Activated B cell treated with CpG ODN at 0.5 μM for 24 hours (primary cell): Measurements from ENCODE around the gene SHC2. TPM values are rescaled to one million over a fixed set of nuclear protein-coding genes. Genes with fewer than 3 reads are reported as not detected.

Experiments used
- ATAC-seq: fragments of 200-7000 bp; cut with Tn5 transposase; one replicate; pipeline ENCODE4 v1.10.0; 2021; ENCODE audit warnings: low read depth, mild to moderate bottlenecking, moderate library complexity
- CTCF ChIA-PET: fragments of 350-600 bp; sonication (Branson Sonifier 250); formaldehyde crosslinking; loops from one replicate; lab custom pipeline; 2021; ENCODE audit warnings: antibody characterized with exemption; lab: Charles Lee
- POLR2A ChIA-PET: fragments of 350-600 bp; sonication (Branson Sonifier 250); formaldehyde crosslinking; loops from one replicate; lab custom pipeline; 2021; ENCODE audit warnings: antibody characterized with exemption; lab: Charles Lee
- DNase-seq: peaks from one replicate; pipeline ENCODE4 v3.0.0; 2022
- H3K27ac Mint-ChIP-seq: one replicate; pipeline ENCODE4 v1.8.0; 2020; ENCODE audit warnings: mixed read lengths
- H3K27me3 Mint-ChIP-seq: one replicate; pipeline ENCODE4 v1.8.0; 2021; ENCODE audit warnings: mixed read lengths
- H3K36me3 Mint-ChIP-seq: one replicate; pipeline ENCODE4 v1.8.0; 2021; ENCODE audit warnings: low read depth, mixed read lengths
- H3K4me1 Mint-ChIP-seq: one replicate; pipeline ENCODE4 v1.8.0; 2021; ENCODE audit warnings: mixed read lengths
- H3K4me3 Mint-ChIP-seq: one replicate; pipeline ENCODE4 v1.8.0; 2020; ENCODE audit warnings: mild to moderate bottlenecking, mixed read lengths
- H3K9me3 Mint-ChIP-seq: one replicate; pipeline ENCODE4 v1.8.0; 2020; ENCODE audit warnings: mixed read lengths
- CTCF ChIP-seq: fragments of 200-600 bp; IDR thresholded peaks from one replicate; pipeline ENCODE4 v1.8.0; 2022; ENCODE audit warnings: antibody characterized with exemption, mild to moderate bottlenecking
- intact Hi-C: fragments of 100-400 bp; cut with micrococcal nuclease; formaldehyde crosslinking; loops from one replicate; pipeline ENCODE4 v1.15.1; 2024
- total RNA-seq: library from RNA; stranded (reverse); gene quantifications from 2 replicates; pipeline ENCODE4 v1.2.3, GENCODE V29; 2022

Gene SHC2
- total RNA-seq, 1 donor from 2014 or later, result not detected

- no peak overlapping the region for H3K4me3 Mint-ChIP-seq
- POLR2A ChIA-PET, result interaction anchor here (3.6 kb wide), 1 partner anchor 14 kb away, joined by 13 read pairs; no protein-coding TSS in a partner anchor
- H3K36me3 Mint-ChIP-seq, result no peaks in the 10 kb centered on the region
- intact Hi-C loops, result no loop called here
- no peaks in the 10 kb centered on the region for H3K9me3 Mint-ChIP-seq
- H3K4me1 Mint-ChIP-seq, result peaks cover 11% of the 10 kb centered on the region
- no peak for TF ChIP-seq CTCF
- no peak overlapping the region for H3K27ac Mint-ChIP-seq
- peaks cover 3% of the 10 kb centered on the region for H3K27me3 Mint-ChIP-seq
- DNase-seq (no peak), ATAC-seq (no peak)
- CTCF ChIA-PET, result no interaction called here
These were observed 31.3 kb upstream of the SHC2 start for GRCh38 chr19:492091-492531.

- Mint-ChIP-seq H3K27me3 (peaks cover 3% of the 10 kb centered on the region), H3K27ac (no peak overlapping the region), H3K4me3 (no peak overlapping the region), H3K9me3 (no peaks in the 10 kb centered on the region), H3K4me1 (peaks cover 11% of the 10 kb centered on the region), H3K36me3 (no peaks in the 10 kb centered on the region)
- POLR2A ChIA-PET, result interaction anchor here (3.6 kb wide), 1 partner anchor 15 kb away, joined by 13 read pairs; no protein-coding TSS in a partner anchor
- DNase-seq (no peak), ATAC-seq (no peak)
- CTCF ChIA-PET, result no interaction called here
- intact Hi-C loops, result no loop called here
- no peak for TF ChIP-seq CTCF
These were observed 30.4 kb upstream of the SHC2 start for GRCh38 chr19:491146-491741.

DNA sequence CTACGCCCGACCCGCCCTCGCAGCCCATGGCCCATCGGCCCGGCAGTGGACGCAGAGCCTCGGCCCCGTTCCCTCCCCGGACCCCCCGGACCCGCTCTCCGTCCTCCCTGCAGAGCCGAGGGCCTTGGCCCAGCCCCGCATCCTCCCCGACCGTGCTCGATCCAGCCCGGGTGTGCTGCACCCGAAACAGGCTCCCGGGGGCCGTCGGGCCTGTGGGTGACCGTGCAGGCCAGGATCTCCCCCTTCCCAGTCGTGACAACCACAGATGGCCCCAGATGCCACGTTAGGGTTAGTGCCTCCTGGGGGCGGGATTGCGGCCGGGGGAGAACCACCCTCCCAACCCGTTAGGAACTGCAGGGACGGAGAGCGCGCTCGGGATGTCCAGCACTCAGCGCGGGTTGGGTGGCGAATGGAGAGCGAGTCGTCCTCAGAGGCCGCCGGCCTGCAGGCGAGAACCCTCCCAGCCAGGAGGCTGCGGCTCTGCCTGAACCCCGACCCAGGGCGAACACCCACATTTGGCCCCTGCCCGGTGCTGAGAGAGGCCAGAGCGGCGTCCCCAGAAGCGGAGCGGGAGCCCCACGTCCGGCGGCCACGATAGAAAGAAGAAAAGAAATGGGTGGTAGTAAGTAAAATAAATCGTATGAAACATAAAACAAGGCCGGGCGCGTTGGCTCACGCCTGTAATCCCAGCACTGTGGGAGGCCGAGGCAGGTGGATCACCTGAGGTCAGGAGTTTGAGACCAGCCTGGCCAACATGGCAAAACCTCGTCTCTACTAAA lies 28.8 kb upstream of the SHC2 start:
- peaks cover 11% of the 10 kb centered on the region for H3K27me3 Mint-ChIP-seq
- no peak for TF ChIP-seq CTCF
- peaks cover 11% of the 10 kb centered on the region for H3K4me1 Mint-ChIP-seq
- POLR2A ChIA-PET, result interaction anchor here (0.5 to 3.6 kb wide), 8 partner anchors 13 to 713 kb away, joined by 3 to 47 read pairs (median 6); partner anchors contain the start of gene BSG
- CTCF ChIA-PET, result interaction anchor here (1.6 to 1.7 kb wide), 2 partner anchors 17 to 21 kb away, joined by 6 to 16 read pairs; partner anchors contain the start of gene TPGS1
- H3K27ac Mint-ChIP-seq, result peak overlapping the region; percentile 56
- no peak for DNase-seq
- H3K9me3 Mint-ChIP-seq, result no peaks in the 10 kb centered on the region
- no peaks in the 10 kb centered on the region for H3K36me3 Mint-ChIP-seq
- peak overlapping the region; percentile 85 for H3K4me3 Mint-ChIP-seq
- no peak for ATAC-seq
- intact Hi-C loops, result loop anchor here (1.0 kb wide), 1 partner anchor 18 kb away; the partner anchor contains the start of gene TPGS1

GRCh38 chr19:488505-489417 lies 27.9 kb upstream of the SHC2 start:
- POLR2A ChIA-PET, result interaction anchor here (0.5 to 1.8 kb wide), 9 partner anchors 14 to 714 kb away, joined by 3 to 47 read pairs (median 4); partner anchors contain the start of gene BSG
- peaks cover 10% of the 10 kb centered on the region for H3K27me3 Mint-ChIP-seq
- H3K4me3 Mint-ChIP-seq, result peak overlapping the region; percentile 85
- intact Hi-C loops, result loop anchor here (1.0 kb wide), 1 partner anchor 19 kb away; the partner anchor contains the start of gene TPGS1
- H3K27ac Mint-ChIP-seq, result peak overlapping the region; percentile 88
- no peaks in the 10 kb centered on the region for H3K9me3 Mint-ChIP-seq
- no peak for TF ChIP-seq CTCF
- no peaks in the 10 kb centered on the region for H3K36me3 Mint-ChIP-seq
- peak; percentile 94 for ATAC-seq
- CTCF ChIA-PET, result interaction anchor here (1.6 to 1.7 kb wide), 2 partner anchors 18 to 22 kb away, joined by 6 to 16 read pairs; partner anchors contain the start of gene TPGS1
- H3K4me1 Mint-ChIP-seq, result peaks cover 11% of the 10 kb centered on the region
- DNase-seq, result peak; percentile 96
